Bone marrow (tissue), 2 donors: ENCODE measurements around the gene NTN5.
A peak's percentile ranks its signal among the peaks of the same experiment; 100 is the strongest.
"Not testable (repeated sequence)": the region's sequence is repeated elsewhere in the genome, so short reads cannot be mapped to it uniquely, and the experiment has no call there.

Source experiments
- DNase-seq, 2 donors: peaks; one replicate each; lab custom pipeline; 2025; lab: John Stamatoyannopoulos, UW

NTN5 gene

GRCh38 chr19:48669903-48670668 lies 2.7 kb downstream of the NTN5 start:
- DNase-seq, result no peak

- DNase-seq, result no peak
Measured at GRCh38 chr19:48668761-48669160, 4.1 kb downstream of the NTN5 start.

GRCh38 chr19:48668332-48668731 lies 4.5 kb downstream of the NTN5 start:
- no peak for DNase-seq

- DNase-seq, result no peak
Measured at GRCh38 chr19:48665786-48666185, 7.0 kb downstream of the NTN5 start.

GRCh38 chr19:48664476-48664875 lies 8.3 kb downstream of the NTN5 start:
- DNase-seq, result no peak

GRCh38 chr19:48663667-48664066 lies 9.2 kb downstream of the NTN5 start:
- DNase-seq, result no peak

- no peak for DNase-seq
Measured at GRCh38 chr19:48661711-48662090, 11.1 kb downstream of the NTN5 start.

- peak; percentile 58 to 96 for DNase-seq
Measured at GRCh38 chr19:48660852-48661710, 11.7 kb downstream of the NTN5 start.

GRCh38 chr19:48659768-48660167 lies 13.0 kb downstream of the NTN5 start:
- DNase-seq, result no peak

- DNase-seq, result no peak
Measured at GRCh38 chr19:48658483-48658882, 14.3 kb downstream of the NTN5 start.

GRCh38 chr19:48657828-48658227 lies 15.0 kb downstream of the NTN5 start:
- not testable (repeated sequence) for DNase-seq

- no peak for DNase-seq
Measured at GRCh38 chr19:48656840-48657474, 15.9 kb downstream of the NTN5 start.

- DNase-seq, result no peak
Measured at GRCh38 chr19:48654299-48655059, 18.3 kb downstream of the NTN5 start.

- DNase-seq, result no peak
Measured at GRCh38 chr19:48651683-48652048, 21.2 kb downstream of the NTN5 start.

GRCh38 chr19:48650974-48651682 lies 21.7 kb downstream of the NTN5 start:
- no peak for DNase-seq

GRCh38 chr19:48648134-48648533 lies 24.7 kb downstream of the NTN5 start:
- no peak for DNase-seq

- no peak for DNase-seq
Measured at GRCh38 chr19:48646722-48647216, 26.0 kb downstream of the NTN5 start.

- peak; percentile 60 to 81 for DNase-seq
Measured at GRCh38 chr19:48646001-48646721, 26.7 kb downstream of the NTN5 start, which contains the start of gene CA11. TSS of gene CA11 (minus strand) at chr19:48646187. CDS start at chr19:48645632, 555 bp downstream.

- no peak for DNase-seq
Measured at GRCh38 chr19:48645620-48646000, 27.2 kb downstream of the NTN5 start.

GRCh38 chr19:48644839-48645619 lies 27.8 kb downstream of the NTN5 start:
- DNase-seq, result peak; percentile 24 to 42
